B cell (primary cell): ENCODE results near the gene SARNP. TPM values are rescaled to one million over a fixed set of nuclear protein-coding genes. Genes with fewer than 3 reads are reported as not detected.
A peak's percentile ranks its signal among the peaks of the same experiment; 100 is the strongest.

Experiments used
- ATAC-seq: fragments of 200-7000 bp; cut with Tn5 transposase; one replicate; pipeline ENCODE4 v1.10.0; 2021; ENCODE audit warnings: low read depth, mild to moderate bottlenecking, moderate number of reproducible peaks, moderate library complexity
- CTCF ChIA-PET: fragments of 350-600 bp; sonication (Branson Sonifier 250); formaldehyde crosslinking; loops from one replicate; lab custom pipeline; 2021; ENCODE audit warnings: antibody characterized with exemption, inconsistent platforms; lab: Charles Lee
- POLR2A ChIA-PET: fragments of 350-600 bp; sonication (Branson Sonifier 250); formaldehyde crosslinking; loops from one replicate; lab custom pipeline; 2021; ENCODE audit warnings: antibody characterized with exemption; lab: Charles Lee
- DNase-seq: peaks from one replicate; pipeline ENCODE4 v3.0.0; 2013
- H2AFZ ChIP-seq: 2 replicates; pipeline ENCODE4 v1.6.1; 2012; ENCODE audit warnings: mild to moderate bottlenecking, low read depth, low read length; ENCODE audit not compliant: insufficient read depth, poor library complexity, severe bottlenecking
- H3K27ac ChIP-seq, 2 donors: 1 replicate in 1 of 2; 2 replicates in 1 of 2; pipeline ENCODE4 v1.5.1; 2012 to 2013; ENCODE audit warnings: low read length in 2 of 2, mild to moderate bottlenecking in 2 of 2, moderate library complexity in 1 of 2
- H3K27me3 ChIP-seq, 4 experiments: fragments of 200-600 bp in 1 of 4; sonication (generic) in 1 of 4; replicated peaks in 1 of 4; 1 replicate in 2 of 4; 2 replicates in 2 of 4; pipeline versions ENCODE4 v1.6.1 to v1.7.0; 2013 to 2016; ENCODE audit warnings: low read length in 3 of 4, mild to moderate bottlenecking in 2 of 4, mixed read lengths in 1 of 4, moderate library complexity in 1 of 4; ENCODE audit not compliant: insufficient read depth in 4 of 4, control insufficient read depth in 3 of 4; ENCODE audit errors: control extremely low read depth in 1 of 4
- H3K36me3 ChIP-seq, 2 experiments: replicated peaks in 1 of 2; 1 replicate in 1 of 2; 2 replicates in 1 of 2; pipeline versions ENCODE4 v1.6.1 to v1.7.1; 2013; ENCODE audit warnings: low read length in 1 of 2; ENCODE audit not compliant: insufficient read depth in 2 of 2, control insufficient read depth in 1 of 2; ENCODE audit errors: control extremely low read depth in 1 of 2, extremely low read depth in 1 of 2
- H3K4me1 ChIP-seq, 2 donors: fragments of 200-600 bp in 1 of 2; sonication (generic) in 1 of 2; 1 replicate in 1 of 2; 2 replicates in 1 of 2; pipeline versions ENCODE4 v1.5.1 to v1.6.1; 2013 to 2017; ENCODE audit warnings: low read length in 2 of 2; ENCODE audit not compliant: control insufficient read depth in 2 of 2, insufficient read depth in 2 of 2
- H3K4me2 ChIP-seq: replicated peaks from 2 replicates; pipeline ENCODE3; 2012; ENCODE audit warnings: mild to moderate bottlenecking, low read depth, low read length; ENCODE audit not compliant: poor library complexity, severe bottlenecking
- H3K4me3 ChIP-seq, 5 experiments: fragments of 200-600 bp in 1 of 5; sonication (generic) in 1 of 5; 1 replicate in 3 of 5; 2 replicates in 2 of 5; pipeline versions ENCODE4 v1.5.1 to v1.7.0; 2011 to 2016; ENCODE audit warnings: low read length in 4 of 5, mild to moderate bottlenecking in 4 of 5, low read depth in 2 of 5, control low read depth in 1 of 5, moderate library complexity in 1 of 5; ENCODE audit not compliant: insufficient read depth in 1 of 5; ENCODE audit errors: control extremely low read depth in 1 of 5, extremely low read depth in 1 of 5
- H3K79me2 ChIP-seq: fragments of 200-600 bp; sonication (generic); one replicate; pipeline ENCODE4 v1.6.0; 2016; ENCODE audit warnings: low read length; ENCODE audit not compliant: control insufficient read depth, insufficient read depth
- H3K9ac ChIP-seq: fragments of 200-600 bp; sonication (generic); 2 replicates; pipeline ENCODE4 v1.6.1; 2017; ENCODE audit warnings: mild to moderate bottlenecking, low read length, moderate library complexity
- H3K9me3 ChIP-seq, 3 donors: one replicate each; pipeline versions ENCODE4 v1.6.1 to v1.7.1; 2013; ENCODE audit warnings: low read length in 2 of 3; ENCODE audit not compliant: control insufficient read depth in 2 of 3, insufficient read depth in 1 of 3; ENCODE audit errors: control extremely low read depth in 1 of 3
- H4K20me1 ChIP-seq: 2 replicates; pipeline ENCODE4 v1.6.0; 2012; ENCODE audit warnings: mild to moderate bottlenecking, low read length; ENCODE audit not compliant: insufficient read depth, control insufficient read depth, poor library complexity, severe bottlenecking
- H3K27ac Mint-ChIP-seq: one replicate; pipeline ENCODE4 v1.8.0; 2021; ENCODE audit warnings: mixed read lengths
- H3K27me3 Mint-ChIP-seq: one replicate; pipeline ENCODE4 v1.8.0; 2021; ENCODE audit warnings: mixed read lengths
- H3K4me1 Mint-ChIP-seq: one replicate; pipeline ENCODE4 v1.8.0; 2021; ENCODE audit warnings: mixed read lengths
- H3K4me3 Mint-ChIP-seq: one replicate; pipeline ENCODE4 v1.8.0; 2021; ENCODE audit warnings: mixed read lengths
- H3K9me3 Mint-ChIP-seq: one replicate; pipeline ENCODE4 v1.8.0; 2022; ENCODE audit warnings: mixed read lengths; ENCODE audit not compliant: insufficient read depth
- EZH2 ChIP-seq: IDR thresholded peaks from 2 replicates; pipeline ENCODE4 v1.6.1; 2012; ENCODE audit warnings: borderline replicate concordance, low read depth, mild to moderate bottlenecking, moderate library complexity, low read length; ENCODE audit not compliant: insufficient read depth, poor library complexity, severe bottlenecking
- WGBS: methylation state at CpG from one replicate; pipeline ENCODE4 v1.1.5; 2013; ENCODE audit warnings: missing lambda C conversion rate; ENCODE audit not compliant: insufficient coverage; 5-methylcytosine and 5-hydroxymethylcytosine counted together
- intact Hi-C: fragments of 100-400 bp; cut with micrococcal nuclease; formaldehyde crosslinking; loops from one replicate; pipeline ENCODE4 v1.10.0; 2022
- polyA plus RNA-seq: library from polyadenylated mRNA; depleted of rRNA; stranded (reverse); fragments of >200 nt; gene quantifications from 2 replicates; pipeline ENCODE4 v1.2.3, GENCODE V29; 2012
- total RNA-seq, 2 donors: library from RNA; stranded (reverse); fragments of 120-200 nt in 1 of 2; gene quantifications; 1 replicate in 1 of 2; 2 replicates in 1 of 2; pipeline versions ENCODE4 v1.2.3 to v1.2.4, GENCODE V29; 2013 to 2022
- TF ChIP-seq, protein P1 (sequence below): fragments of 200-600 bp; IDR thresholded peaks from one replicate; pipeline ENCODE4 v1.8.0; 2022; ENCODE audit warnings: antibody characterized with exemption, mild to moderate bottlenecking

Gene SARNP
- total and polyA plus RNA-seq, 2 donors (not counting 1 experiment from before 2014, with no cell fraction given): 22.6 to 46.4 TPM

DNA sequence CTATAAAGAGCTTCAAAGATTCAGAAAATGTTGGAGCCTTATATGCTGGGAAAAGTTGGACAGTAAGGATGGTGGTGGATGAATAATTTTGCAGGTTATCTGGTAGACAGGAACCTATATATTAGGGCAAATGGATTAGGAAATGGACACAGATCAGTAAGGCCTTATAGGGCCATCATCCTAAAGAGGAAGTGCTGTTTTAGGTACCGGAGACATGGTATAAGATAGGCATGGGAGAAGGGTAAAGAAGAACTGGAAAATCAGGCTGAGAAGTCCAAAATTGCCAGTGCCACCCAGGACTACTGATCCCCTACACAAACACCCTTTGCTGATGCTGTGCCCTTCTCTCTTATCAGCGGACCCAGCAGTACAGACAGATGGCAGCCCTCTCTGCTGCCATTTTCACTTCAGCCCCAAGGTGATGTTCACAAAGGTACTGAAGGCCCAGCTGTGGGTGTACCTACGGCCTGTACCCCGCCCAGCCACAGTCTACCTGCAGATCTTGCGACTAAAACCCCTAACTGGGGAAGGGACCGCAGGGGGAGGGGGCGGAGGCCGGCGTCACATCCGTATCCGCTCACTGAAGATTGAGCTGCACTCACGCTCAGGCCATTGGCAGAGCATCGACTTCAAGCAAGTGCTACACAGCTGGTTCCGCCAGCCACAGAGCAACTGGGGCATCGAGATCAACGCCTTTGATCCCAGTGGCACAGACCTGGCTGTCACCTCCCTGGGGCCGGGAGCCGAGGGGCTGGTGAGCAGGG is 69.1 kb downstream of the SARNP start:
- DNase-seq (no peak), ATAC-seq (no peak)
- Histone ChIP-seq H3K27me3 (no peaks in the 10 kb centered on the region), H3K36me3 (peaks cover 3 to 30% of the 10 kb centered on the region in 2 experiments), H3K9ac (no peak overlapping the region), H3K4me2 (no peak overlapping the region), H3K4me1 (peaks cover 16 to 27% of the 10 kb centered on the region in 2 donors), H3K27ac (no peak overlapping the region), H2AFZ (no peak overlapping the region), H3K9me3 (no peaks in the 10 kb centered on the region), H3K4me3 (no peak overlapping the region), H4K20me1 (no peaks in the 10 kb centered on the region), H3K79me2 (peaks cover 6% of the 10 kb centered on the region)
- ChIA-PET CTCF (interaction anchor here (1.1 to 4.3 kb wide), 3 partner anchors 9 to 192 kb away, joined by 4 to 12 read pairs (median 12); no protein-coding TSS in a partner anchor), POLR2A (interaction anchor here (0.7 to 1.6 kb wide), 2 partner anchors 10 to 69 kb away, joined by 3 to 4 read pairs; partner anchors contain the start of genes ORMDL2 and SARNP)
- intact Hi-C loops: no loop called here
- no peaks in the 10 kb centered on the region for H3K27me3 Mint-ChIP-seq
- TF ChIP-seq EZH2: no peak
- TF ChIP-seq, protein P1, sequence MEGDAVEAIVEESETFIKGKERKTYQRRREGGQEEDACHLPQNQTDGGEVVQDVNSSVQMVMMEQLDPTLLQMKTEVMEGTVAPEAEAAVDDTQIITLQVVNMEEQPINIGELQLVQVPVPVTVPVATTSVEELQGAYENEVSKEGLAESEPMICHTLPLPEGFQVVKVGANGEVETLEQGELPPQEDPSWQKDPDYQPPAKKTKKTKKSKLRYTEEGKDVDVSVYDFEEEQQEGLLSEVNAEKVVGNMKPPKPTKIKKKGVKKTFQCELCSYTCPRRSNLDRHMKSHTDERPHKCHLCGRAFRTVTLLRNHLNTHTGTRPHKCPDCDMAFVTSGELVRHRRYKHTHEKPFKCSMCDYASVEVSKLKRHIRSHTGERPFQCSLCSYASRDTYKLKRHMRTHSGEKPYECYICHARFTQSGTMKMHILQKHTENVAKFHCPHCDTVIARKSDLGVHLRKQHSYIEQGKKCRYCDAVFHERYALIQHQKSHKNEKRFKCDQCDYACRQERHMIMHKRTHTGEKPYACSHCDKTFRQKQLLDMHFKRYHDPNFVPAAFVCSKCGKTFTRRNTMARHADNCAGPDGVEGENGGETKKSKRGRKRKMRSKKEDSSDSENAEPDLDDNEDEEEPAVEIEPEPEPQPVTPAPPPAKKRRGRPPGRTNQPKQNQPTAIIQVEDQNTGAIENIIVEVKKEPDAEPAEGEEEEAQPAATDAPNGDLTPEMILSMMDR: no peak
- H3K4me3 Mint-ChIP-seq: no peak overlapping the region
- peaks cover 31% of the 10 kb centered on the region for H3K4me1 Mint-ChIP-seq
- no peaks in the 10 kb centered on the region for H3K9me3 Mint-ChIP-seq
- no peak overlapping the region for H3K27ac Mint-ChIP-seq
- over 99% methylated on average over 17 of the region's 18 CpGs for WGBS

DNA sequence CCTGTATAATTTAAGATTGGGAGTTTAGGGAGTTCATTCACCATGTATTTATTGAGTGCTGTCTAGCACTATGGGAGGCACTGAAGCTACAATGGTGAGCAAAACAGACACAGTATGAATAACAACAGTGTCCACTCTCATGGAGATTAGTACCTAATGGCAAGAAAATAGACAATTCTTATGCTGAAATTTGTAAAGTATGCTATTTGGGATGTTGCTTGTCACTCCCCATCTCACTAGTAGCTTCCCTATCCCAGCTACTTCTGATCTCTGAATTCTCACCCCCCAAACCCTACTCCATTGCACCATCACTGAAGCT is 70.7 kb downstream of the SARNP start:
- Mint-ChIP-seq H3K4me3 (no peak overlapping the region), H3K27me3 (no peaks in the 10 kb centered on the region), H3K27ac (peak overlapping the region; percentile 86), H3K9me3 (no peaks in the 10 kb centered on the region), H3K4me1 (peaks cover 37% of the 10 kb centered on the region)
- H2AFZ ChIP-seq: no peak overlapping the region
- POLR2A ChIA-PET: interaction anchor here (0.7 to 1.6 kb wide), 3 partner anchors 8 to 71 kb away, joined by 3 to 6 read pairs (median 4); partner anchors contain the start of genes ORMDL2 and SARNP
- CTCF ChIA-PET: interaction anchor here (0.7 to 4.3 kb wide), 6 partner anchors 8 to 332 kb away, joined by 3 to 12 read pairs (median 4); no protein-coding TSS in a partner anchor
- H3K27me3 ChIP-seq: no peaks in the 10 kb centered on the region
- no peak overlapping the region for H3K4me3 ChIP-seq
- DNase-seq (no peak), ATAC-seq (no peak)
- no peaks in the 10 kb centered on the region for H3K9me3 ChIP-seq
- no peak overlapping the region for H3K9ac ChIP-seq
- intact Hi-C loops: no loop called here
- peaks cover 6% of the 10 kb centered on the region for H3K79me2 ChIP-seq
- TF ChIP-seq, protein P1: no peak
- TF ChIP-seq EZH2: no peak
- H4K20me1 ChIP-seq: no peaks in the 10 kb centered on the region
- peaks cover 0 to 15% of the 10 kb centered on the region in 2 experiments for H3K36me3 ChIP-seq
- no peak overlapping the region for H3K27ac ChIP-seq
- H3K4me2 ChIP-seq: no peak overlapping the region
- peaks cover 20 to 32% of the 10 kb centered on the region in 2 donors for H3K4me1 ChIP-seq
